HG03571 (cell line): ENCODE results near the gene TGFBR1.
"Not testable (repeated sequence)": the region's sequence is repeated elsewhere in the genome, so short reads cannot be mapped to it uniquely, and the experiment has no call there.

Source experiments
- ATAC-seq: cut with Tn5 transposase; IDR thresholded peaks from one replicate; pipeline ENCODE4 v1.9.1; 2021; ENCODE audit not compliant: unreplicated experiment

The TGFBR1 gene

DNA sequence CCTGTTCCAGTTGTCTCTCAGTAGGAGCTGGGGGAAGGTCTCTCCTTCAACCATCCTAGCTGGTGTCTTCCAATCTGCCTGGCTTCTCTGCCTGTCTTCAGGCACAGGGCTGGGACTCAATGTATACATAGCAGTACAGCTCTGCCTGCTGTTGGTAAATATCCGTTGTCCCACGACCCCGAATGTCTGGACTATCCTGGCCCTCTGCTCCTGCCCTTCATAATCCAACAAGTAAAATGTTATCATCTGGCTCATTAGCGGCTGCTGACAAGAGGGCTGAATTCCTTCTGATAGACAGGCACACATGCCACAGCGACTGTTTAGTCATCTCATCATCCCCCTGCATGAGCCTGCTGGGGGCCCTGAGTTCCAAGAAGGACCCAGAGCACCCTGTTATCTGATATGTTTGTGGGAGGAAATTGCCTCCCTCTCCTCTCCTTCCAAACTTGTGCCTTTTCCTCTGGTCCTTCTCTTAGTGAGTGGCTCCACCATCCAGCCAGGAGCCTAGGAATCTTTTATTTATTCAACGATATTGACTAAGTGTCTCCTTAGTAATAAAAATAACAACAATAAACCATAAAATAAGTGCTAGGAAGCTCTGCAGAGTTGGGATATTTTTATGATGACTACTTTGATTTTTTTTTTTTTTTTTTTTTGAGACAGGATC is 29.5 kb upstream of the TGFBR1 start:
- no peak for ATAC-seq

DNA sequence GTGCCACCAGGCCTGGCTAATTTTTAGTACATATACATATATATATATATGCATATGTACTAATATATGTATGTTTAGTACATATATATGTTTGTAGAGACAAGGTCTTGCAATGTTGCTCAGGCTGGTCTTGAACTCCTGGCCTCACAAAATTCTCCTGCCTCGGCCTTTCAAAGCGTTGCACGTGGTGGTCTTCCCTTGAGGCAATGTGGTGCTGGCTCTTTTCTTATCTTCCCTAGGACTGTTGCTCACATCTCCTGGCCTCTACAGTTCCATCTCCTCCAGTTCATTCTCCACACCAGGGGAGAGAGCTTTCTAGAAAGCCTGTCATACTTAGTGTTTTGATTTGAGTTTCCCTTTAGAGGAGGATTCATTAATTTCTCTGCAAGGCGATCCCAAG is 28.9 kb upstream of the TGFBR1 start:
- no peak for ATAC-seq

DNA sequence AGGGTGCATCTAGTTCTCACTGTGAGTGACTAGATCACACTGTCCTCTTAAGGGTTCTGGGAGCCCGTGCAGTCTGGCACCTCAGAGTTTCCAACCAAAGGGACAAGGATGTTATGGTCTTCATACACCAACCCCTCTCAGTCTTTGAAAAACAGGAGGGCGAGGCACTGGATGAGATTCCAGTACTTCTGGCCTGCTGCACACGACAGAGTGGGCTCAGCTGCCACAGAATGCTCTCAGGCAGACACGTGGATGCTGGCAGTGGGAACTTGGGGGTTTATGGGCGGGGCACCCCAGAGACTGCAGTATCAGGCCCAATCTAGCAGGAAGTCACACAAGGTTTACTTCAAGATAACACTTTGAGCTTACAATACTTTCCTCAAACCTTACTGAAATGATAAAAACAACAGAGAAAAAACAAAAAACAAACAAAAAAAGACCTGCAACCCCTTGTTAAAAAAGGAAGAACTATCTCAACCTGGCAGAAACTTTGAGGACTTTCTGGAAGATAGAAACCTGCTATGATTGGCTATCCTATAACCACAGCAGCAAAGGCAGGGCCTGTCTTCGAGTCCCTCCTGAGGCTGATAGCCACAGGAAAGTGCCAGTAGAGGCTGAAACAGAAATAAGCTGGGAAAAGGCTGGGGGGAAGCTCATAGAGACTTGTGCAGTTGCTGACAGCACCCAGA is 28.3 kb upstream of the TGFBR1 start:
- ATAC-seq, result no peak

- ATAC-seq, result no peak
Observed at GRCh38 chr9:99078717-99079116, 26.2 kb upstream of the TGFBR1 start.

GRCh38 chr9:99079542-99079941 is 25.4 kb upstream of the TGFBR1 start:
- no peak for ATAC-seq

GRCh38 chr9:99083051-99083450 is 21.9 kb upstream of the TGFBR1 start:
- no peak for ATAC-seq

- no peak for ATAC-seq
Observed at GRCh38 chr9:99085949-99086948, 18.7 kb upstream of the TGFBR1 start.

GRCh38 chr9:99087462-99087861 is 17.5 kb upstream of the TGFBR1 start:
- no peak for ATAC-seq

GRCh38 chr9:99090336-99091130 is 14.4 kb upstream of the TGFBR1 start:
- no peak for ATAC-seq

GRCh38 chr9:99092643-99093491 is 12.0 kb upstream of the TGFBR1 start:
- ATAC-seq, result no peak

- no peak for ATAC-seq
Observed at GRCh38 chr9:99093492-99093791, 11.5 kb upstream of the TGFBR1 start.

DNA sequence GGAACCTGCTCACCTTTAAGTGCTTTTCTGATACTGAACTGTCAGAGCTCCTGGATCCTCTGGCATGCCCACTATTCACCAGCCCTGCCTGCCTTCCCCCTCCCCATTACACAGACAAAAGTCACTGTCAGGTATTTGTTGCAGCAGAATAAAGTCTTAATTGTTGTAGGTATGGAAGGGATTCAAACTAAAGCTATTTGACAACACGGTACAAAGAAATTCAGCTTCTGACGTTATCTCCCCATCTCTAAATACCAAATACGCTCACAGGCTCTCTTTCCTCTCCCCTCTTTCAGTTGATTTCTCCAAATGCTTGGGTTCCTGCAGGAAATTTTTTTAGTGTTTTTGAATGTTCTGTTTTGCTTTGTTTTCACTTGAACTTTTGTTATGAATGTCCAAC is 9.3 kb upstream of the TGFBR1 start:
- ATAC-seq, result no peak

- no peak for ATAC-seq
Observed at GRCh38 chr9:99096409-99096808, 8.5 kb upstream of the TGFBR1 start.

DNA sequence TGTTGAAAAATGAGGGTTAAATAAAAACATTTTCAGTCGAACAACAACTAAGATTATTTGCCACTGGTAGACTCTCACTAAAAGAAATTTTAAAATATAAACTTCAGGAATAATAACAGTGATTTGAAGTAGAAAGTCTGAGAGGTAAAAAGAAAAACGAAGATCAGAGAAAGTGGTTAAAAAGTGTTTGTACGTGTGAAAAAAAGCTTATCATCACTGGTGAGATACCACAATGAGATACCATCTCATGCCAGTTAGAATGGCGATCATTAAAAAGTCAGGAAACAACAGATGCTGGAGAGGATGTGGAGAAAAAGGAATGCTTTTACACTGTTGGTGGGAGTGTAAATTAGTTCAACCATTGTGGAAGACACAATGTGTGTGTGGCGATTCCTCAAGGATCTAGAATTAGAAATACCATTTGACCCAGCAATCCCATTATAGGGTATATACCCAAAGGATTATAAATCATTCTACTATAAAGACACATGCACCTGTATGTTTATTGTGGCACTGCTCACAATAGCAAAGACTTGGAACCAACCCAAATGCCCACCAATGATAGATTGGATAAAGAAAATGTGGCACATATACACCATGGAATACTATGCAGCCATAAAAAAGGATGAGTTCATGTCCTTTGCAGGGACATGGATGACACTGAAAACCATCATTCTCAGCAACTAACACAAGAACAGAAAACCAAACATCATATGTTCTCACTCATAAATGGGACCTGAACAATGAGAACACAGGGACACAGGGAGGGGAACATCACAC is 4.9 kb upstream of the TGFBR1 start:
- not testable (repeated sequence) for ATAC-seq

GRCh38 chr9:99101271-99101670 is 3.6 kb upstream of the TGFBR1 start:
- ATAC-seq, result no peak

DNA sequence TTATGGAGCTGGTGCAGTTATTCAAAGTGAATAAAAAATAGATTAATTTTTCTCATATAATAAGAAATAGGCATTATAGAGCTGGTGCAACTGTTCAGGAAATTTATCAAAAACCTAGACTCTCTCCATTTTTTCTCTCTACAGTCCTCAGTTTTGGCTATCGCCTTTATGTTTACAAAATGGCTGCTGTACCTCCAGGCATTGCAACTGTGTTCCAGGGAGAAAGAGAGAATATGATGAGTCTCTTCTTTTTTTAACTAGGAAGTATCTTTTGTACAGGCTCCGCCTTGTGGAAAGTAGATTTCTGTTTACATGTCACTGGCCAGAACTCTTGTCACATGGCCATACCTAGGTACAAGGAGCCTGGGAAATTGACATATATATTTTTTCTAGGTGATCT is 3.1 kb upstream of the TGFBR1 start:
- ATAC-seq, result no peak

GRCh38 chr9:99103054-99103895 is 1.6 kb upstream of the TGFBR1 start:
- no peak for ATAC-seq

DNA sequence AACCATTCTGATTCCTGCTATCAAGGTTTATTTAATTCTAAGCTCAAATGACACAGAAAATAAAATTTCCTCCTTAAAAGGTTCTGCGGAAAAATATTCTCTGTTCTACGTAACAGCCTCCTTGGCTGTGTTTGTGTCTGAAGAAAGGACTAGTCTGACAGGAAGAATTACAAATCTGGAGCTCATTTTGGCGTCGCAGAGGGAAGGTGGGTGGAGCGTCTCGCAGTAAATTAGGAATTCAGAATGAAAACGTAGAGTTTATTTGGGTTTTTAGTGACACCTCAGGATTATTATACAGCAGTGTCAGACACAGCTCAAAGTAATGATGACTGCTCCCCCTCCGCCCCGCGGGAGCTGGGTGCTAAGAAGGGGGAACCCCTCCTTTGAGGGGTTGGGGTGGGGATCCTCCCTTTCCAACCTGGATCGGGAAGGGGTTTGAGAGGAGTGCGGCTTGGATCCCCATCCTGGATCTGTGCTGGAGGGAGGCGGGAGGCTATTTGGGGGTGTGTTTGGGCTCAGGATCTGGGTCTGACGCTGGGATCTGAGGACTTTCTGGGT is 933 bp upstream of the TGFBR1 start:
- ATAC-seq, result no peak
